GM10248 (cell line): ENCODE measurements around the gene PCYT2.
"Not testable (repeated sequence)": the region's sequence is repeated elsewhere in the genome, so short reads cannot be mapped to it uniquely, and the experiment has no call there.

Experiments
- CTCF ChIA-PET: fragments of 300-600 bp; sonication (Branson Sonifier 250); formaldehyde crosslinking; extraction: SDS; loops from one replicate; lab custom pipeline; 2021; ENCODE audit warnings: antibody characterized with exemption; lab: Yijun Ruan, JAX
- POLR2A ChIA-PET: fragments of 350-650 bp; sonication (Branson Sonifier 250); formaldehyde crosslinking; extraction: SDS; loops from one replicate; lab custom pipeline; 2020; ENCODE audit warnings: antibody characterized with exemption; lab: Yijun Ruan, JAX
- DNase-seq: peaks from one replicate; pipeline ENCODE4 v3.0.0; 2012; ENCODE audit errors: extremely low spot score
- TF ChIP-seq, protein P1 (sequence below): IDR thresholded peaks from 2 replicates; pipeline ENCODE4 v1.5.1; 2012; ENCODE audit warnings: mild to moderate bottlenecking, low read depth; ENCODE audit errors: extremely low read depth, missing control alignments, control extremely low read depth

The PCYT2 gene

GRCh38 chr17:81922566-81923301 lies 11.5 kb upstream of the PCYT2 start:
- TF ChIP-seq, protein P1, sequence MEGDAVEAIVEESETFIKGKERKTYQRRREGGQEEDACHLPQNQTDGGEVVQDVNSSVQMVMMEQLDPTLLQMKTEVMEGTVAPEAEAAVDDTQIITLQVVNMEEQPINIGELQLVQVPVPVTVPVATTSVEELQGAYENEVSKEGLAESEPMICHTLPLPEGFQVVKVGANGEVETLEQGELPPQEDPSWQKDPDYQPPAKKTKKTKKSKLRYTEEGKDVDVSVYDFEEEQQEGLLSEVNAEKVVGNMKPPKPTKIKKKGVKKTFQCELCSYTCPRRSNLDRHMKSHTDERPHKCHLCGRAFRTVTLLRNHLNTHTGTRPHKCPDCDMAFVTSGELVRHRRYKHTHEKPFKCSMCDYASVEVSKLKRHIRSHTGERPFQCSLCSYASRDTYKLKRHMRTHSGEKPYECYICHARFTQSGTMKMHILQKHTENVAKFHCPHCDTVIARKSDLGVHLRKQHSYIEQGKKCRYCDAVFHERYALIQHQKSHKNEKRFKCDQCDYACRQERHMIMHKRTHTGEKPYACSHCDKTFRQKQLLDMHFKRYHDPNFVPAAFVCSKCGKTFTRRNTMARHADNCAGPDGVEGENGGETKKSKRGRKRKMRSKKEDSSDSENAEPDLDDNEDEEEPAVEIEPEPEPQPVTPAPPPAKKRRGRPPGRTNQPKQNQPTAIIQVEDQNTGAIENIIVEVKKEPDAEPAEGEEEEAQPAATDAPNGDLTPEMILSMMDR, result no peak
- ChIA-PET CTCF (no interaction called here), POLR2A (interaction anchor here (0.8 kb wide), 1 partner anchor 12 kb away, joined by 3 read pairs; no protein-coding TSS in a partner anchor)
- DNase-seq, result no peak

- TF ChIP-seq, protein P1, result no peak
- CTCF ChIA-PET, result no interaction called here
- POLR2A ChIA-PET, result no interaction called here
- DNase-seq, result no peak
Measured at GRCh38 chr17:81921996-81922565, 10.9 kb upstream of the PCYT2 start.

- ChIA-PET POLR2A (no interaction called here), CTCF (no interaction called here)
- TF ChIP-seq, protein P1, result no peak
- DNase-seq, result no peak
Measured at GRCh38 chr17:81921537-81921862, 10.3 kb upstream of the PCYT2 start.

GRCh38 chr17:81920612-81921536 lies 9.7 kb upstream of the PCYT2 start:
- ChIA-PET CTCF (interaction anchor here (1.4 kb wide), 1 partner anchor 27 kb away, joined by 3 read pairs; no protein-coding TSS in a partner anchor), POLR2A (interaction anchor here (1.1 kb wide), 1 partner anchor 10 kb away, joined by 13 read pairs; no protein-coding TSS in a partner anchor)
- TF ChIP-seq, protein P1, result no peak
- no peak for DNase-seq

GRCh38 chr17:81918832-81919545 lies 7.8 kb upstream of the PCYT2 start:
- CTCF ChIA-PET, result interaction anchor here (1.4 kb wide), 1 partner anchor 25 kb away, joined by 3 read pairs; no protein-coding TSS in a partner anchor
- DNase-seq, result no peak
- POLR2A ChIA-PET, result no interaction called here
- TF ChIP-seq, protein P1, result no peak

- CTCF ChIA-PET, DNase-seq, POLR2A ChIA-PET: not testable (repeated sequence)
Measured at GRCh38 chr17:81918333-81918669, 7.1 kb upstream of the PCYT2 start.
